PC-9 (cell line): Measurements from ENCODE around the gene PFN2. TPM values are rescaled to one million over a fixed set of nuclear protein-coding genes. Genes with fewer than 3 reads are reported as not detected.

Experiments used
- BruUV-seq: library from RNA; stranded (reverse); fragments of 400-500 nt; replicated peaks from 2 replicates; lab custom pipeline; 2021; lab: Mats Ljungman, UMichigan
- CTCF ChIA-PET: fragments of 300-600 bp; sonication (Branson Sonifier 250); formaldehyde crosslinking; loops from one replicate; lab custom pipeline; 2022; ENCODE audit warnings: antibody characterized with exemption; lab: Charles Lee
- POLR2A ChIA-PET: fragments of 300-600 bp; sonication (Branson Sonifier 250); formaldehyde crosslinking; loops from one replicate; lab custom pipeline; 2022; ENCODE audit warnings: antibody characterized with exemption; ENCODE audit not compliant: unreplicated experiment; lab: Charles Lee
- DNase-seq, 2 experiments: peaks; one replicate each; pipeline versions ENCODE4 v3.0.0 to v3.0.0-alpha.2; 2015 to 2022; ENCODE audit warnings: mixed read lengths in 1 of 2
- H2AFZ ChIP-seq: fragments of 200-600 bp; sonication (generic); 2 replicates; pipeline ENCODE4 v1.8.1; 2017; ENCODE audit warnings: antibody characterized with exemption
- H3F3A ChIP-seq: fragments of 200-600 bp; sonication (generic); 2 replicates; pipeline ENCODE4 v1.8.1; 2017; ENCODE audit warnings: antibody characterized with exemption, mild to moderate bottlenecking, low read depth; ENCODE audit not compliant: insufficient read depth
- H3K27ac ChIP-seq: fragments of 200-600 bp; sonication (generic); 2 replicates; pipeline ENCODE4 v1.6.1; 2016; ENCODE audit warnings: mixed run types
- H3K27me3 ChIP-seq: fragments of 200-600 bp; sonication (generic); 2 replicates; pipeline ENCODE4 v1.6.1; 2016; ENCODE audit warnings: low read depth, mixed run types; ENCODE audit not compliant: insufficient read depth
- H3K36me3 ChIP-seq: fragments of 200-600 bp; sonication (generic); 2 replicates; pipeline ENCODE4 v1.6.1; 2016; ENCODE audit warnings: low read depth, mixed run types
- H3K4me1 ChIP-seq: fragments of 200-600 bp; sonication (generic); replicated peaks from 2 replicates; pipeline ENCODE4 v1.6.1; 2016; ENCODE audit warnings: mixed run types; ENCODE audit not compliant: insufficient read depth
- H3K4me2 ChIP-seq: fragments of 200-600 bp; sonication (generic); 2 replicates; pipeline ENCODE4 v1.6.1; 2017; ENCODE audit warnings: mixed run types
- H3K4me3 ChIP-seq: fragments of 200-600 bp; sonication (generic); 2 replicates; pipeline ENCODE4 v1.6.1; 2016; ENCODE audit warnings: mixed run types
- H3K79me2 ChIP-seq: fragments of 200-600 bp; sonication (generic); 2 replicates; pipeline ENCODE4 v1.6.1; 2017; ENCODE audit warnings: low read depth, mixed run types
- H3K9me2 ChIP-seq: fragments of 200-600 bp; sonication (generic); 2 replicates; pipeline ENCODE4 v1.8.1; 2017; ENCODE audit warnings: mild to moderate bottlenecking; ENCODE audit not compliant: insufficient read depth
- H3K9me3 ChIP-seq: fragments of 200-600 bp; sonication (generic); 2 replicates; pipeline ENCODE4 v1.8.1; 2016; ENCODE audit warnings: low read depth; ENCODE audit not compliant: insufficient read depth
- H4K20me1 ChIP-seq: fragments of 200-600 bp; sonication (generic); 2 replicates; pipeline ENCODE4 v1.8.1; 2017; ENCODE audit not compliant: insufficient read depth
- EZH2 ChIP-seq: fragments of 200-600 bp; sonication (generic); IDR thresholded peaks from 2 replicates; pipeline ENCODE4 v1.8.0; 2017; ENCODE audit warnings: antibody characterized with exemption, low read depth
- intact Hi-C: fragments of 100-400 bp; cut with micrococcal nuclease; formaldehyde crosslinking; loops from one replicate; pipeline ENCODE4 v1.10.0; 2022; ENCODE audit not compliant: unreplicated experiment
- total RNA-seq: library from RNA; stranded (reverse); gene quantifications from 2 replicates; pipeline ENCODE4 v1.2.3, GENCODE V29; 2021
- TF ChIP-seq, protein P1 (sequence below): fragments of 200-600 bp; sonication (generic); conservative IDR thresholded peaks from 2 replicates; pipeline ENCODE4 v1.6.1; 2017; ENCODE audit warnings: mixed run types, antibody characterized with exemption, mild to moderate bottlenecking, moderate library complexity

The PFN2 gene
- total RNA-seq, 1 experiment from 2014 or later = 187 TPM

GRCh38 chr3:149992416-149993058 is 21.8 kb upstream of the PFN2 start:
- no peaks in the 10 kb centered on the region for H3K9me2 ChIP-seq
- DNase-seq = no peak
- TF ChIP-seq, protein P1, sequence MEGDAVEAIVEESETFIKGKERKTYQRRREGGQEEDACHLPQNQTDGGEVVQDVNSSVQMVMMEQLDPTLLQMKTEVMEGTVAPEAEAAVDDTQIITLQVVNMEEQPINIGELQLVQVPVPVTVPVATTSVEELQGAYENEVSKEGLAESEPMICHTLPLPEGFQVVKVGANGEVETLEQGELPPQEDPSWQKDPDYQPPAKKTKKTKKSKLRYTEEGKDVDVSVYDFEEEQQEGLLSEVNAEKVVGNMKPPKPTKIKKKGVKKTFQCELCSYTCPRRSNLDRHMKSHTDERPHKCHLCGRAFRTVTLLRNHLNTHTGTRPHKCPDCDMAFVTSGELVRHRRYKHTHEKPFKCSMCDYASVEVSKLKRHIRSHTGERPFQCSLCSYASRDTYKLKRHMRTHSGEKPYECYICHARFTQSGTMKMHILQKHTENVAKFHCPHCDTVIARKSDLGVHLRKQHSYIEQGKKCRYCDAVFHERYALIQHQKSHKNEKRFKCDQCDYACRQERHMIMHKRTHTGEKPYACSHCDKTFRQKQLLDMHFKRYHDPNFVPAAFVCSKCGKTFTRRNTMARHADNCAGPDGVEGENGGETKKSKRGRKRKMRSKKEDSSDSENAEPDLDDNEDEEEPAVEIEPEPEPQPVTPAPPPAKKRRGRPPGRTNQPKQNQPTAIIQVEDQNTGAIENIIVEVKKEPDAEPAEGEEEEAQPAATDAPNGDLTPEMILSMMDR = no peak
- TF ChIP-seq EZH2 = no peak
- no peaks in the 10 kb centered on the region for H3K4me1 ChIP-seq
- no peak overlapping the region for H3K27ac ChIP-seq
- H3K27me3 ChIP-seq = no peaks in the 10 kb centered on the region
- no TSS peak for BruUV-seq
- intact Hi-C loops = no loop called here
- no peaks in the 10 kb centered on the region for H3K36me3 ChIP-seq
- H3K9me3 ChIP-seq = peaks cover 14% of the 10 kb centered on the region; the same call in 1 of the 2 replicates
- ChIA-PET CTCF (no interaction called here), POLR2A (no interaction called here)
- H3K4me2 ChIP-seq = no peak overlapping the region
- H4K20me1 ChIP-seq = no peaks in the 10 kb centered on the region
- H3K4me3 ChIP-seq = no peak overlapping the region
- H2AFZ ChIP-seq = no peak overlapping the region
- H3K79me2 ChIP-seq = no peaks in the 10 kb centered on the region
- H3F3A ChIP-seq = no peaks in the 10 kb centered on the region

GRCh38 chr3:149990423-149990948 is 19.8 kb upstream of the PFN2 start:
- H3K27me3 ChIP-seq = no peaks in the 10 kb centered on the region
- ChIA-PET POLR2A (no interaction called here), CTCF (no interaction called here)
- DNase-seq = no peak
- no peak overlapping the region for H2AFZ ChIP-seq
- H3K9me2 ChIP-seq = no peaks in the 10 kb centered on the region
- no peak overlapping the region for H3K27ac ChIP-seq
- H3K9me3 ChIP-seq = peaks cover 14% of the 10 kb centered on the region; the same call in 1 of the 2 replicates
- H3F3A ChIP-seq = no peaks in the 10 kb centered on the region
- intact Hi-C loops = no loop called here
- BruUV-seq = no TSS peak
- no peaks in the 10 kb centered on the region for H4K20me1 ChIP-seq
- no peaks in the 10 kb centered on the region for H3K4me1 ChIP-seq
- TF ChIP-seq, protein P1 = no peak
- no peak for TF ChIP-seq EZH2
- H3K4me2 ChIP-seq = no peak overlapping the region
- no peak overlapping the region for H3K4me3 ChIP-seq
- no peaks in the 10 kb centered on the region for H3K36me3 ChIP-seq
- no peaks in the 10 kb centered on the region for H3K79me2 ChIP-seq

GRCh38 chr3:149989307-149989706 is 18.6 kb upstream of the PFN2 start:
- POLR2A ChIA-PET = no interaction called here

More at GRCh38 chr3:149989307-149989706, 18.6 kb upstream of the PFN2 start:
- no TSS peak for BruUV-seq
- Histone ChIP-seq H3K9me2 (no peaks in the 10 kb centered on the region), H3K4me1 (no peaks in the 10 kb centered on the region), H3K36me3 (no peaks in the 10 kb centered on the region), H4K20me1 (no peaks in the 10 kb centered on the region), H3K4me2 (no peak overlapping the region), H2AFZ (no peak overlapping the region), H3F3A (no peaks in the 10 kb centered on the region), H3K27me3 (no peaks in the 10 kb centered on the region), H3K79me2 (no peaks in the 10 kb centered on the region), H3K27ac (no peak overlapping the region), H3K9me3 (peaks cover 6% of the 10 kb centered on the region; the same call in 1 of the 2 replicates), H3K4me3 (no peak overlapping the region)
- intact Hi-C loops = no loop called here
- TF ChIP-seq EZH2 = no peak
- TF ChIP-seq, protein P1 = no peak
- DNase-seq = no peak
- CTCF ChIA-PET = no interaction called here
